NK-92 (cell line): ENCODE results near the gene DENND1C.
A peak's percentile ranks its signal among the peaks of the same experiment; 100 is the strongest.

Experiments
- DNase-seq: peaks from one replicate; lab custom pipeline; 2025; ENCODE audit not compliant: unreplicated experiment; lab: John Stamatoyannopoulos, UW

DENND1C gene

DNA sequence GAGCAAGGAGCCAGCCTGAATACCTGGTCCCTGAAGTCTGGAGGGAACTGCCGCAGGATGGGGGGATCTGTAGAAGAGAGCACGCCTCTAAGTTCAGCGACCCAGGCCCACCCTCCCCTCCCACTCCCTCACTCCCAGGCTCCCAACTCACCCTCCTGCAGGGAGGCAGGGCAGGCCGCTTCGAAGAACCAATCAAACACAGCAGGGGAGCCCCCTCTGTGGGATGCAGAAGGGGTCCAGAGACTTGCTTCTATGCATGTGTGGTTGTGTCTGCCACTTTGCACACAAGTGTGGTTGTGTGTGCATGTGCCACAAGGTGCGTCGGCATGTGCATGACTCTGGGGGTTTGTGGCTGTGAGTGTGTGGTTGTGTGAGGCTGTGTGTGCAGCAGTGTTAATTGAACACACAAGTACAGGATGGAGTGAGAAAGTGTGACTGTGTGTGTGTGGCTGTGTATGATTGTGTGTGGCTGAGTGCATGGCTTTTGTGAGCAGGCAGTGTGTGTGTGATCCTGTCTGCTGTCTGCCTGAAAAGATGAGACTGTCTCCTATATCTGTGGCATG is 1.7 kb downstream of the DENND1C start:
- no peak for DNase-seq

- no peak for DNase-seq
Observed at GRCh38 chr19:6478815-6479214, 2.8 kb downstream of the DENND1C start.

DNA sequence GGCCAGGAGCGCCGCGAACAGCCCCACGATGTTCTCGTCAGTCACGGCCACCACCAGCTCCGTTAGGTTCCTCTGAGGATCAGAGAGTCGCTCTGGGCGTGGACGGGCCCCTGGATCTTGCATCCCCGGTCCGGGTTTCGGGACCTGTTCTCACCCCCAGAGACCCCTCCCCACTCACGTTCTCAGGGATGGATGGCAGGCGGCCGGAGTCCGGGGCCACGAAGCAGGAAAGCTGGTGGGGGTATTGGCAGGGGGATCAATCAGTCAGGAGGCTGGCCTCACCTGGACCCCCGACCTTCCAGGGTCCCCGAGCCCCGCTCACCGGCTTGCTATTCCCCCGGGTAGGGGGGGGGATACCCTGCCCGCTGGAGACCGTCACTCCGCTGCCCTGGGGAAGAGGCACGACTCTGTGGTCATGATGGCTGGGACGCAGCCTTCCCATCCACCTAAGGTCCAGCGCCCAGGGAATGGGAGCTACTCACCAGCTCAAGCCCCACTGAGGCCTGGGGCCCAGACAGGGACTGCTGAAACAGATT is 4.6 kb downstream of the DENND1C start:
- no peak for DNase-seq

DNA sequence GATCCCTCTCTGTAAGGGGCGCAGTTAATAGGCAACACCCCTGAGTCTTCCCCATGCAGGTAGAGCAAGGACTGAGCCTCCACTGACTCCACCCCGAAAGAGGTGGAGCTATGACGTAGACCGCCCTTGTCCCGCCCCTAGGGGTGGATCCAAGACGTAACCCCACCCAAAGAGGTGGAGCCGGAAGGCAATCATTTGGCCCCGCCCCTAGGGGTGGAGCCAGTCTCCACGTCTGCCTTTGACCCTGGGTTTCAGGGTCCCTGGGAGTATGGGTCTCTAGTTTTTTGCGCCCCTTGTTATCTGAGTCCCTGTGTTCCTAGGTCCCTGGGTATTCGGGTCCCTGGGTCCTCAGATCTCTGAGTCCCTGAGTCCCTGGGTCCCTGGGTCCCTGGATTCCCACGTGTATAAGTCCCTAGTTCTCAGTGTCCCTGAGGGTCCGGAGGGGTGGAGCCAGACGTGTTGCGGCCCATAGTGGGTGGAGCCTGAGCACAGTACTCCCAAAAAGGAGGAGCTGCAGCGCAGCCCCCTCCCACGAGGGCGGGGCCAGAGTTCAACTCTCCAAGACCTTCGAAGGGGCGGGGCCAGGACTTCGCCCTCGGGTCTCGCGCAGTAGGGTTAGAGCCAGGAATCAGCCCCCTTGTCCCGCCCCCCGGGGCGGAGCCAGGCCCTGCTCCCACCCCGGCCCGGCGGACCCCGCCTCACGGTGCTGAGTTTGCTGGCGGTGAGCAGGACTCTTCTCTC is 5.3 kb downstream of the DENND1C start:
- DNase-seq: no peak

DNA sequence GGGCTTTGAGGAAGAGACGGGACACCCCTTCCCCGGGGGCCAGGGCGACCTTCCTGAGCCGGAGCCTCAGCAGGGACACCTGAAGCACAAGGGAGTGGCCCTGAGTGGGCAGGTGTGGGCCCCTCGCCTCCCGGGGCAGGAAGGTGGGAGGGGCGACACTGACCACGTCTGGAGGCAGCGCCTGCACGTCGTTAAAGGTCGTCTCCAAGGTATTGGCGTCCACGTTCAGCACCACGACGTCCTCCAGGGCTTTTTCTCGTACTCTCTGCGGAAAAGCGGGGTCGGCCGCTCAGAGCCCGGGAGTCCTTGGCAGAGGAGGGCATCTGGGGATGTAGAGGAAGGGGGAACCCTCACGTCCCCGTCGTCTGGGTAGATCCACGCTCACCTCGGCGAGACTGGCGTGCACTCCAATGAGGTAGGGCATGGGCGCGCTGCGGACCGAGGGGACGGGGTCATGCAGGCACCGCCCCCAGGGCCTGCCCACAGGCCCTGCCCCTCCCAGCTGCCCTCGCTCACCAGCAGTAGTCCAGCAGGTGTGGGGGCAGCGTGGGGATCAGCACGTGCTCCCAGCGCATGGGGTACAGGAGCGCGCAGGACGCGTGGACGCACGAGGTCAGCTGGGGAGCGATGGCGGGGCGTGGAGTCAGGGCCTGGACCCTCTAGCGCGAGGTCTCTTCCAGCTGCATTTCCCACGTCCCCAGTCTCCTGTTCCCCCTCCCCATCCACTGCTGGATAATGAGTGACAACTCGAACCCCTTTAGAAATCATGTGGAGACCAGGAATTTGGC is 6.1 kb downstream of the DENND1C start:
- no peak for DNase-seq

- DNase-seq: no peak
Observed at GRCh38 chr19:6473647-6474046, 7.9 kb downstream of the DENND1C start.

DNA sequence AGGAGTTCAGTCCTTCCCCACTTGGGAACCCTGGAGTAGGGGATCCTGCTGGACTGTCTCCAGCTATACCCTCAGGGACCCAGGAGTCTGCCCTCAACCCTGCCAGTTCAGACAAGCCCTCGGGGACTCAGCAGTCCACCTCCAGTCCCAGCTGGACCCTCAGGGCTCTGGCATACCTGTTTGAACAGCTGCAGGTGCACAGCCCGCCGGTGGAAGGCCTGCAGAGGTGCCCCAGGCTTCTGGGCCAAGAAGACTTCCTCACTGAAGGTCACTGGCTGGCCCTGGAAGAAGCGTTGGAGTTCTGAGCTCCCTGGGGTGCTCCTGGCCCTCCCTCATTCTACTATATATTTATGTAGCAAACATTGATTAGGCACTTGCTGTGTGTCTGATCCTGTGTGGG is 8.9 kb downstream of the DENND1C start:
- DNase-seq: no peak

- no peak for DNase-seq
Observed at GRCh38 chr19:6471076-6471475, 10.5 kb downstream of the DENND1C start.

GRCh38 chr19:6470173-6470572 is 11.4 kb downstream of the DENND1C start:
- no peak for DNase-seq

DNA sequence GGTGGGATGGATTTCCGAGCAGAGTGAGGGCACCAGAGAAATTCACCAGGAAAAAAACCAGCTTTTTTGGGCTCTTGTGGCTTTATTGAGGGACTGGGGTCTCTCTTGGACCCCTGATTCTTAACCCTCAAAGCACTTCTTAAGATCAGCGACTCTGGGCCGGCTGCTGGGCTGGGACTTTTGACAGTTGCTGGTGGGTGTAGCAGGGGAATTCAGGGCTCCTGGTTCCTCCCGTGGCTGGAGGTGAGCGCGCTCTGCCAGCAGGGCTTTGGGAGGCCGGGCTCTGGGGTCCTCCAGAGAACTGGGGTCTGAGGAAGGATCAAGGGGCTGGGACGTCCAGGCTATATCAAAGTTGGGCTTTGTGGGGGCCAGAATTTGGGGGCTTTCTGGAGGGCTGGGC is 14.2 kb downstream of the DENND1C start:
- no peak for DNase-seq

DNA sequence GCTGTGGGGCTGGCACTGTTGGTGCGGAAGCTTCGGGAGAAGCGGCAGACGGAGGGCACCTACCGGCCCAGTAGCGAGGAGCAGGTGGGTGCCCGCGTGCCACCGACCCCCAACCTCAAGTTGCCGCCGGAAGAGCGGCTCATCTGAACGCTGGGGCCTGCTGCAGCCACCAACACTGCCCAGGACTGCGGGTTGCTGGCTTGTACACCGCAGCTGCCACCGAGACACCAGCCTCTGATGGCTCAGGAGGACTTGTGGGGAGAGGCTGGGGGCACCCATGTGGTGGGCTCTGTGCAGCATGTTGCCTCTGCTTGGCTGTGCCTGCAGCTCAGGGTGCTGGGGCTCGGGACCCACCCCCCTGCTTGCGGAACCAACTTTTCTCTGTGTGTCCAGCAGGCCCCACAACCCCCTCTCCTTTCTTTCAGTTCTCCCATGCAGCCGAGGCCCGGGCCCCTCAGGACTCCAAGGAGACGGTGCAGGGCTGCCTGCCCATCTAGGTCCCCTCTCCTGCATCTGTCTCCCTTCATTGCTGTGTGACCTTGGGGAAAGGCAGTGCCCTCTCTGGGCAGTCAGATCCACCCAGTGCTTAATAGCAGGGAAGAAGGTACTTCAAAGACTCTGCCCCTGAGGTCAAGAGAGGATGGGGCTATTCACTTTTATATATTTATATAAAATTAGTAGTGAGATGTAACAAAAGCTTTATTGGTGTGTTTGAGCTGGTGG is 14.9 kb downstream of the DENND1C start:
- no peak for DNase-seq

DNA sequence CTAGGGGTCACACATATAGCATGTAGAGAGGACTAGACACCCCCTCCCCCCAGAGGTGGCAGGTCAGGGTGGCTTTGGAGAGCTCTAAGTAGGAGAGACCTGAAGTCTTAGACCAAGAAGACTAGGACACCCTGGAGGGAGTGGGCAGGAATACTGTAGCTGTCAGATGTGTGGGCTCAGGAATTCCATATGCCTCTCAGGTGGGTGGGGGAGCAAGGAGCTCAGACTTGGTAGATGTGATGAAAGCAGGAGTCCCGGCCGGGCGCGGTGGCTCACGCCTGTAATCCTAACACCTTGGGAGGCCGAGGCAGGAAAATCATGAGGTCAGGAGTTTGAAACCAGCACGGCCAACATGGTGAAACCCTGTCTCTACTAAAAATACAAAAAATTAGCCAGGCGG is 15.9 kb downstream of the DENND1C start:
- no peak for DNase-seq

DNA sequence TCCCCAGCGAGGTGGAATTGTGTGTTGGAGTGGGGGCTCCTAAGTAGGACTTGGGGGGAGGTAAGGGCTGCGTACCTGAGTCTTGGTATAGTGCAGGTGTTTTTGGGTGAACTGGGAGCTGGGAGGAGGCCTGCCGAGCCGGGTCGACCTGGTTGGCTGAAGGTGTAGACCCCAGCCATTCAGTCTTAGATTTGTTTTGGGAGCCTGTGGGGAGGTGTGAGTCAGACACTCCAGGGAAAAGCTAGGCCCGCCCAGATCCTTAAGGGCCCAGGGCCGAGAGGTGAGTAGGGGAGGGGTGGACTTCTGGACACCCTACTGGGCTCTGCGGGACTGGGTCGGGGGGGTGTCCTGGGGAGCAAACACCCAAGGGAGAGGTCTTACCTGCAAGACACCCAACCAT is 16.6 kb downstream of the DENND1C start:
- DNase-seq: no peak

GRCh38 chr19:6464070-6464873 is 17.3 kb downstream of the DENND1C start, which contains the start of gene CRB3:
CRB3 (plus strand) TSS chr19:6464271; CDS start chr19:6464702, 431 bp downstream.
- DNase-seq: no peak

DNA sequence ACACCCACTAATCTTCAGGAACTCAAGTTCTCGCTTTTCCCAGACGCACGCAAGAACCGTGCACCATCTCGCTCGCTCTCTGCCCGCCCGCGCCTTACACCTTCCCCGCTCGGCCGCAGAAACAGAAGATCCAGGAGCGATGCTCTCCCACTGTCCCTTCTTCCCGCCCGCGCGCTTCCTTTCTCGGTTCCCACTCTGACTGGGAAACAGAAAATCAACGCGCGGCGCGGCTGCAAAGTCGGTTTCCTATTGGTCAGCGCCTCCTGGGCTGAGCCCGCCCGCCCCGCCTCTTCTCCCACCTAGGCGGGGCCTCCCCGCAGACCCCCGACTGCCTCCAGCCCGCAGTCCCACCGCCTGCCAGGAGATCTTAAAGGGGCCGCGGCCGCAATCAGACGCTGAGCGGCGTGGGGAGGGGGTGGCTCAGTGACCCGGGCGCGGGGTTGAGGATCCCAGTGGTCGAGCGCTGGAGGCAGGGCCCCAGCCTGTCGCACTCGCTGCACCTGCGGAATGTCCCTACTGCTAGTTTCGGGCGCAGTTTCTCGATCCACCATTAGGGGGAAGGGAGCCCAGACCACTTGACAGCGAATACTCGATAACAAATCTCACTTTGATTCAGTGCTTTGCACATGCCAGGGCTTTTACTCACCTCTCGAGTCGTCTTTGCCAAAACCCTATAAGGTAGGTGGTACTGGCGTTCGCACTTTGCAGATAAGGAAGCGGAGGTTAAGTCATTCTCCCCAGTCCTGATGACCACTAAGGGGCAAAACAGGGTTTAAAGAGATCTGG is 21.3 kb downstream of the DENND1C start:
- DNase-seq: peak; percentile 60

DNA sequence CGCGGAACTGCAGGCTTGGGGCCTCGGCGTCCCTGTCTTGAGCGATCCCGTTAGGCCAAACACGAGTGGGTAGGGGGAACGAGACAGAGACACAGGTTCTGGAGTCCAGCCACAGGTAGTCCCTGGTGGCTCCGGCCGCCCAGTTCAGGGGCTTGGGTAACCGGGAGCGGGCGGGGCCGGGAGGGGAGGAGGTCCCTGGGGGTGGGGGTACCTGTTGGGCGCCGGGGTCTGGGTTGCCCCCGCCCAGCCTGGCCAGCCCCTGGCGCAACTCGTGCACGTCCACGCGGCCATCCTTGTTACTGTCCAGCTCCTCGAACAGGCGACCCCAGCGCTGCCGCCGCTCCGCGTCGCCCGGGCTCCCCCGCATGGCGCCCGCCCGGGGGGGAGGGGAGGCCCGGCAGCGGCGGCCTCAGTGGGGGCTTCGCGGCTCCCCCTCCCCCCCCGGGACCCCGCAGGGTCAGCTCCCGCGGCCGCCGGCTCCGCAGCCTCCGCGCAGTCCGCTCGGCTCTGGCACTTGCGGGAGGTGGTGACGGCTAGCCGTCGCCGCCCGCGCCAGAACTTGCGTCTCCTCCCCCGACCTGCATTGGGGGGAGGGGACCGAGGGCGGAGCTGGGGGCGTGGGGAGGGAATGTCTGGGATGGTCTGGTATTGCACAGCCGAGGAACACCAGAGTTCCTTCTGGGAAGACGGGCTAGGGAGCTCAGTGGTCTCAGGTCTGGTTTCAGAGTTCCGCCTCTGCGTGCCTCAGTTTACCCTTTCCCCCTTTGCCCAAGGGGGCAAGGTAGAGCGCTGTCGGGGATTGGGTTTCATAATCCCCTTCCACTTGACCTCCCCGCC is 22.1 kb downstream of the DENND1C start, which contains the start of gene SLC25A23:
SLC25A23 (minus strand) TSS at position 531 of the 837 bp plus-strand sequence; CDS start at position 367, 164 bp downstream.
- DNase-seq: no peak

- no peak for DNase-seq
Observed at GRCh38 chr19:6458695-6459261, 22.8 kb downstream of the DENND1C start.
